Ascending aorta (tissue), 2 donors: Measurements from ENCODE around the gene SDK2. TPM values are rescaled to one million over a fixed set of nuclear protein-coding genes. Genes with fewer than 3 reads are reported as not detected.

Experiments
- DNase-seq, 2 donors: peaks; one replicate each; pipeline ENCODE4 v3.0.0-alpha.2; 2019; ENCODE audit warnings: low spot score in 2 of 2
- H3K27ac ChIP-seq, 2 donors: fragments of 200-600 bp; sonication (generic); one replicate each; pipeline ENCODE4 v1.5.1; 2016 to 2017; ENCODE audit warnings: mild to moderate bottlenecking in 1 of 2
- H3K27me3 ChIP-seq: fragments of 200-600 bp; sonication (generic); one replicate; pipeline ENCODE4 v1.5.1; 2017
- H3K36me3 ChIP-seq, 2 donors: fragments of 200-600 bp; sonication (generic); one replicate each; pipeline ENCODE4 v1.5.1; 2016
- H3K4me1 ChIP-seq, 2 donors: fragments of 200-600 bp; sonication (generic); one replicate each; pipeline ENCODE4 v1.5.1; 2016 to 2017; ENCODE audit warnings: mild to moderate bottlenecking in 1 of 2
- H3K4me3 ChIP-seq, 2 donors: fragments of 200-600 bp; sonication (generic); one replicate each; pipeline ENCODE4 v1.5.1; 2016 to 2017; ENCODE audit warnings: mild to moderate bottlenecking in 1 of 2
- H3K9me3 ChIP-seq, 2 donors: fragments of 200-600 bp; sonication (generic); one replicate each; pipeline ENCODE4 v1.5.1; 2016
- CTCF ChIP-seq, 3 experiments: fragments of 200-600 bp in 2 of 3; fragments of 450-650 bp in 1 of 3; sonication (generic) in 2 of 3; IDR thresholded peaks; one replicate each; pipeline ENCODE4 v1.5.1; 2016 to 2019; ENCODE audit warnings: antibody characterized with exemption in 3 of 3, mild to moderate bottlenecking in 1 of 3, moderate library complexity in 1 of 3
- intact Hi-C: fragments of 100-400 bp; cut with DNase I; formaldehyde crosslinking; loops from one replicate; pipeline ENCODE4 v1.15.1; 2023
- total RNA-seq: library from RNA; depleted of rRNA; stranded (reverse); fragments of >200 nt; gene quantifications from one replicate; pipeline ENCODE4 v1.1.0, GENCODE V29; 2016

SDK2 gene
- total RNA-seq, 1 donor from 2014 or later, result 8.1 TPM

GRCh38 chr17:73341350-73342049 is 302.7 kb downstream of the SDK2 start:
- DNase-seq, result no peak
- no peaks in the 10 kb centered on the region for H3K36me3 ChIP-seq
- intact Hi-C loops, result loop anchor here (1.0 to 5.0 kb wide), 2 partner anchors 29 to 49 kb away; partner anchors contain the start of gene CDC42EP4
- no peaks in the 10 kb centered on the region for H3K9me3 ChIP-seq
- no peaks in the 10 kb centered on the region for H3K27me3 ChIP-seq
- H3K4me3 ChIP-seq, result no peak overlapping the region
- no peak for TF ChIP-seq CTCF (IDR thresholded peaks at IDR 0.05)
- peaks cover 3 to 37% of the 10 kb centered on the region in 2 donors for H3K4me1 ChIP-seq
- H3K27ac ChIP-seq, result peak overlapping the region; percentile 78 to 83

GRCh38 chr17:73340093-73340596 is 304.1 kb downstream of the SDK2 start:
- no peaks in the 10 kb centered on the region for H3K27me3 ChIP-seq
- no peaks in the 10 kb centered on the region for H3K9me3 ChIP-seq
- DNase-seq, result peak in 1 of 2 donors; percentile 84
- H3K4me1 ChIP-seq, result peaks cover 3 to 37% of the 10 kb centered on the region in 2 donors
- no peak overlapping the region for H3K4me3 ChIP-seq
- intact Hi-C loops, result loop anchor here (5.0 kb wide), 1 partner anchor 48 kb away; no protein-coding TSS in a partner anchor
- no peaks in the 10 kb centered on the region for H3K36me3 ChIP-seq
- H3K27ac ChIP-seq, result peak overlapping the region; percentile 76 to 78
- peak in 2 of 3 experiments; percentile 28 to 36 for TF ChIP-seq CTCF (IDR thresholded peaks at IDR 0.05)

- H3K36me3 ChIP-seq, result no peaks in the 10 kb centered on the region
- H3K4me1 ChIP-seq, result peaks cover 3 to 37% of the 10 kb centered on the region in 2 donors
- H3K27me3 ChIP-seq, result no peaks in the 10 kb centered on the region
- peak overlapping the region in 1 of 2 donors; percentile 2 for H3K4me3 ChIP-seq
- no peak for DNase-seq
- no peaks in the 10 kb centered on the region for H3K9me3 ChIP-seq
- peak overlapping the region; percentile 74 to 78 for H3K27ac ChIP-seq
- TF ChIP-seq CTCF (IDR thresholded peaks at IDR 0.05), result no peak
- intact Hi-C loops, result no loop called here
These were observed 305.6 kb downstream of the SDK2 start for GRCh38 chr17:73338566-73339197.

GRCh38 chr17:73338050-73338521 is 306.2 kb downstream of the SDK2 start:
- Histone ChIP-seq H3K27me3 (no peaks in the 10 kb centered on the region), H3K27ac (peak overlapping the region; percentile 74 to 78), H3K9me3 (no peaks in the 10 kb centered on the region), H3K4me1 (peaks cover 0 to 31% of the 10 kb centered on the region in 2 donors), H3K4me3 (peak overlapping the region; percentile 2 to 27), H3K36me3 (no peaks in the 10 kb centered on the region)
- intact Hi-C loops, result no loop called here
- DNase-seq, result peak in 1 of 2 donors; percentile 79
- TF ChIP-seq CTCF (IDR thresholded peaks at IDR 0.05), result no peak

- H3K9me3 ChIP-seq, result no peaks in the 10 kb centered on the region
- no peak for TF ChIP-seq CTCF (IDR thresholded peaks at IDR 0.05)
- H3K4me1 ChIP-seq, result peaks cover 0 to 23% of the 10 kb centered on the region in 2 donors
- no peaks in the 10 kb centered on the region for H3K36me3 ChIP-seq
- no peak for DNase-seq
- no peak overlapping the region for H3K4me3 ChIP-seq
- intact Hi-C loops, result no loop called here
- H3K27ac ChIP-seq, result peak overlapping the region; percentile 74 to 78
- H3K27me3 ChIP-seq, result no peaks in the 10 kb centered on the region
These were observed 306.9 kb downstream of the SDK2 start for GRCh38 chr17:73337330-73337710.
